Activated T-helper 1 cell treated with anti-CD3 and anti-CD28 coated beads, Interleukin-12 subunit alpha, Interleukin-12 subunit beta, Interleukin-2, Interleukin-4 antibody, amounts not matched to agents 30 ng/mL and 10 ng/mL and 1 ng/mL, durations not matched to agents 14 hours and 24 hours and 36 hours (primary cell): ENCODE data around the gene THSD4. TPM values are rescaled to one million over a fixed set of nuclear protein-coding genes. Genes with fewer than 3 reads are reported as not detected.
"Not testable (repeated sequence)": the region's sequence is repeated elsewhere in the genome, so short reads cannot be mapped to it uniquely, and the experiment has no call there.

Experiments used
- DNase-seq: peaks from one replicate; pipeline ENCODE4 v3.0.0; 2021; ENCODE audit warnings: low spot score
- H3K27ac Mint-ChIP-seq: one replicate; pipeline ENCODE4 v1.8.0; 2021; ENCODE audit warnings: mild to moderate bottlenecking, mixed read lengths
- H3K27me3 Mint-ChIP-seq: one replicate; pipeline ENCODE4 v1.8.0; 2022; ENCODE audit warnings: mild to moderate bottlenecking, moderate library complexity, mixed read lengths; ENCODE audit not compliant: insufficient read depth
- H3K36me3 Mint-ChIP-seq: one replicate; pipeline ENCODE4 v1.8.0; 2021; ENCODE audit warnings: low read depth, mixed read lengths
- H3K4me1 Mint-ChIP-seq: one replicate; pipeline ENCODE4 v1.8.0; 2021; ENCODE audit warnings: low read depth, mixed read lengths
- H3K4me3 Mint-ChIP-seq: one replicate; pipeline ENCODE4 v1.8.0; 2021; ENCODE audit warnings: mild to moderate bottlenecking, moderate library complexity, mixed read lengths
- H3K9me3 Mint-ChIP-seq: one replicate; pipeline ENCODE4 v1.8.0; 2021; ENCODE audit warnings: mixed read lengths
- intact Hi-C: fragments of 100-400 bp; cut with micrococcal nuclease; formaldehyde crosslinking; loops from one replicate; pipeline ENCODE4 v1.15.1; 2024
- total RNA-seq: library from RNA; stranded (reverse); gene quantifications from 2 replicates; pipeline ENCODE4 v1.2.3, GENCODE V29; 2022

THSD4 gene
- total RNA-seq, 1 donor from 2014 or later = not detected

DNA sequence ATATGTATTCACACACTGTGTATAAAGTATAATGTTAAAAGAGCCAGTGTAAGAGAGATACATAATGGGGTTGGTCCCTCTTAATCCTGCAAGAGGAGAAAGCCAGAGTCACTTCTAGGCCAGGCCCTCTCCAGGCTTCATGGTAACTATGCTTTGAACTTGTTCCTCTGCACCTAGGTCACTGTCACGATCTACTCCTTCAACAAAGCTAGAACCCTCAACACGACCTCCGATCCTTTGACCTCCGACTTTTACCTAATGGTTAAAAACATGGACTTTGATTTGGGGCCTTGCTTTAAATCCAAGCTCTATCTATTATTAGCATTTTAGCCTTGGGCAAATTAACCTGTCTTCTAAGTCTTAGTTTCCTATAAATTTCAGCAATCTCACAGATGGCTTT is 541.2 kb downstream of the THSD4 start:
- Mint-ChIP-seq H3K4me3 (no peak overlapping the region), H3K27ac (no peak overlapping the region), H3K9me3 (no peaks in the 10 kb centered on the region), H3K36me3 (no peaks in the 10 kb centered on the region), H3K27me3 (peaks cover 7% of the 10 kb centered on the region), H3K4me1 (no peaks in the 10 kb centered on the region)
- DNase-seq = no peak
- intact Hi-C loops = no loop called here

DNA sequence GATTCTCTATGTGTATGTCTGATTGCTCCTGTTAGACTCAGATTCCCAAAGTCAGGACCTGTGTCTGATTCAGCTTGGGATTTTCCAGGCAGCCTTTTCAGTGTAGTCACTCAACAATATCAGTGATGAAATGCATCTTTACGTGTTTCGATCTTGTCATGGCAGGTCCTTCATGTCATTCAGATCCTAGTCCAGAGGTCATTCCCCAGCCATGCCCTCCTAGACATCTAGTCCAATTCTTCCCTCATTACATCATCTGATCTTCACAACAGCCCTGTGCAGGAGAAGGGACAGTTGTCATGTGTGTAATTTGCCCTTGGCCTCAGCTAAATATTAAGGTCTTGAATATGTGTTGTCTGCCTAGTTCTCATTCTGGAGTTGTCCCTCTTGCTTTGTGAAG is 541.9 kb downstream of the THSD4 start:
- Mint-ChIP-seq H3K9me3 (no peaks in the 10 kb centered on the region), H3K4me1 (no peaks in the 10 kb centered on the region), H3K36me3 (no peaks in the 10 kb centered on the region), H3K27ac (no peak overlapping the region), H3K27me3 (peaks cover 4% of the 10 kb centered on the region), H3K4me3 (no peak overlapping the region)
- no peak for DNase-seq
- intact Hi-C loops = no loop called here

DNA sequence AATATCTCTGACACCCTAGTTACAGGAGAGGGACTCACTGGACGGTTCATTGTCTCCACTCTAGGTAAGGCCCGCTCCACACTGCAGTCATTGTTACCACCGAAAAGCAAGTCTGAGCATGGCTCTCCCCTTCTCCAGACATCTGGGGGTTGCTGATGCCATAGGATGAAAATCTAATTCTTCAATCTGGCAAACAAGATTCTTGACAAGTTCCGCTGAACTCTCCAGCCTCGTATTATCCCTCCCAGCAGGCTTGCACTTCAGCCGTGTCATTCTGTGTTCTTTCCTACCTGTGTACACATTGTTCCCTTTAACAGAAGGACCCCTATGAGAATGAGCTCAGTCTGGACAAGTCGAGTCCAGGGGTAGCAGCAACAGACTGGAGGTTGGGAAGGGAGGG is 542.8 kb downstream of the THSD4 start:
- Mint-ChIP-seq H3K4me1 (no peaks in the 10 kb centered on the region), H3K4me3 (no peak overlapping the region), H3K36me3 (no peaks in the 10 kb centered on the region), H3K27ac (no peak overlapping the region), H3K9me3 (no peaks in the 10 kb centered on the region), H3K27me3 (peaks cover 9% of the 10 kb centered on the region)
- intact Hi-C loops = no loop called here
- no peak for DNase-seq

DNA sequence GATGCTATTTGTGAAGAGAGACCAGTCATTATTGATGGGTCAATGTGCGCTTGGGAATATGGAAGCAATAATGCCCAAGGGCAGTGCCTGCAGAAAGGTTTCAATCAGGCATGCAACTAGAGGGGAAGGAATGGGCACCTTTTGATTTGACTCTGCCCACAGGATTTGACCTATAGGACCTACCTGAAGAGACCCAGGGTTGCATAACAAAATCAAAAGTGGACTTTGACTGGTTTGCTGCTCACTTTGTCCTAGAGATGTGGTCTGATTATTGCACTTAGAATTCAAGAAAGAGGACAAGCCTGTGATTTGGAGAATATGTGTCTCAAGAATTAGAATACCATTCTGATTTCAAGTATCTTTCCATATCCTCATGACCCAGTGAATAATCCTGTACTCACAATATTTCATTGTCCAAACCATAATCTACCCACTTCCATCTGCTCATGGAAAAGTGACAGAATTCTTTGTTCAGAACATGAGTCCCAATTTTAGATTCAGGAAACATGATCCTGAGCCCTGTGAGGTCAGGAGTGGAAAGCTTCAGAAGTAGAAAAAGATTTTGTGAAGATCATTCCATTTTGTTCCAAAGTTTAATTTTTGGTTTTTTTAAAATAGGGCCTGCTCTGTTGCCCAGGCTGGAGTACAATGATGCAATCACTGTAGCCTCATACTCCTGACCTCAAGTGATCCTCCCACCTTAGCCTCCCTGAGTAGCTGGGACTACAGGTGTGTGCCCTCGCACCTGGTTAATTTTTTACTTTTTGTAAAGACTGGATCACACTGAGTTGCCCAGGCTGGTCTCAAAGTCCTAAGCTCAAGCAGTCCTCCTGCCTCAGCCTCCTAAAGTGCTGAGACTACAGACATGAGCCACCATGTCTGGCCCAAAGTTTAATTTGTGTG is 543.8 kb downstream of the THSD4 start:
- Mint-ChIP-seq H3K4me1 (no peaks in the 10 kb centered on the region), H3K4me3 (no peak overlapping the region), H3K9me3 (no peaks in the 10 kb centered on the region), H3K36me3 (no peaks in the 10 kb centered on the region), H3K27me3 (peaks cover 9% of the 10 kb centered on the region), H3K27ac (no peak overlapping the region)
- no peak for DNase-seq
- intact Hi-C loops = no loop called here

DNA sequence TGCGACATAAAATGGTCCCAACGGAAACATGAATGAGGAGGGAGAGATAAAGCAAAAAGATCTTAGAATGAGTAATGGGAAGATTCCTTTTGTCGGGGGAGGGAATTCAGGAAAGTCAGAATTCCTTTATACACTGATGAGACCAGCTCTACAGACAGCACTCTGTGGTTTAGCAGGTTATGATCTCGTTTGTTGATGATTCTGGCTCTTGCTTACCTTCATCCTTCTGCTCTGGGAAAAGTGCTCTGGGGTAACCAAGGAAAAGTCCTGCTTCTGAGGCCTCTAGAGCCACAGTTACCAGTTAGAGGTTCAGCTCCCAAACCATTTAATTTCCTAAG is 544.4 kb downstream of the THSD4 start:
- intact Hi-C loops = no loop called here
- no peak overlapping the region for H3K27ac Mint-ChIP-seq
- no peaks in the 10 kb centered on the region for H3K36me3 Mint-ChIP-seq
- H3K4me1 Mint-ChIP-seq = no peaks in the 10 kb centered on the region
- peaks cover 9% of the 10 kb centered on the region for H3K27me3 Mint-ChIP-seq
- no peak overlapping the region for H3K4me3 Mint-ChIP-seq
- no peak for DNase-seq
- no peaks in the 10 kb centered on the region for H3K9me3 Mint-ChIP-seq

DNA sequence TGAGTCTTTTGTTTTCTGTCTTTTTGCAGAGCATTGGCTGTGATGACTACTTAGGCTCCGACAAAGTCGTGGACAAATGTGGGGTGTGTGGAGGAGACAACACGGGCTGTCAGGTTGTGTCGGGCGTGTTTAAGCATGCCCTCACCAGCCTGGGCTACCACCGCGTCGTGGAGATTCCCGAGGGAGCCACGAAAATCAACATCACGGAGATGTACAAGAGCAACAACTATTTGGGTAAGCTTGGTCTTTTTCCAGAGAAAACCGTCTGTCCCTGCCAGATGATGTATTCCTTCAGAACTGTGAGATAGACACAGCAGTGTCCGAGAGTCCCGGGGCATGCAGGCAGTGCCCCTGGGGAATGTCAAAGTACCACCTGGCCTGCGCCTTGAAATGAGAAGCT is 545.2 kb downstream of the THSD4 start:
- H3K27ac Mint-ChIP-seq = no peak overlapping the region
- H3K4me3 Mint-ChIP-seq = no peak overlapping the region
- intact Hi-C loops = no loop called here
- no peak for DNase-seq
- no peaks in the 10 kb centered on the region for H3K36me3 Mint-ChIP-seq
- no peaks in the 10 kb centered on the region for H3K9me3 Mint-ChIP-seq
- no peaks in the 10 kb centered on the region for H3K4me1 Mint-ChIP-seq
- H3K27me3 Mint-ChIP-seq = peaks cover 9% of the 10 kb centered on the region

DNA sequence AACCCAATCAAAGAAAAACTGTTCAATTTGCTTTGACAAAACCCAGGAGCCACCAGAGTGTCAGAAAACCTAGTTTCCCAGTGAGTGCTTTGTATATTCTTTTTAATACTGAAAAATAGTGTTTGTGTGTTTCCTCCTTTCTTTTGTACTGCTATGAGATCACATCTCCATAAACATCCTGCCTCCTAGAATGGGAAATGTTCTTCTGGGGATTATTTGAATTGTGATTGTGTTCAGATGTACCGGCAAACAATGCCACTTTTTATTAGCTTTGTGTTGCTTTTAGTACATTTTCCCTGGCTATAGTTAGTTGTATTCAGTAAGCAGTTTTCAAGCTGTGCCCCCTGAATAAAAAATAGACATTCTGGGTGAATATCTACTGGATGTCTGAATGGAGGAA is 547.0 kb downstream of the THSD4 start:
- H3K9me3 Mint-ChIP-seq = no peaks in the 10 kb centered on the region
- no peak overlapping the region for H3K27ac Mint-ChIP-seq
- intact Hi-C loops = no loop called here
- H3K4me3 Mint-ChIP-seq = no peak overlapping the region
- H3K27me3 Mint-ChIP-seq = peaks cover 9% of the 10 kb centered on the region
- DNase-seq = no peak
- H3K4me1 Mint-ChIP-seq = no peaks in the 10 kb centered on the region
- H3K36me3 Mint-ChIP-seq = no peaks in the 10 kb centered on the region

DNA sequence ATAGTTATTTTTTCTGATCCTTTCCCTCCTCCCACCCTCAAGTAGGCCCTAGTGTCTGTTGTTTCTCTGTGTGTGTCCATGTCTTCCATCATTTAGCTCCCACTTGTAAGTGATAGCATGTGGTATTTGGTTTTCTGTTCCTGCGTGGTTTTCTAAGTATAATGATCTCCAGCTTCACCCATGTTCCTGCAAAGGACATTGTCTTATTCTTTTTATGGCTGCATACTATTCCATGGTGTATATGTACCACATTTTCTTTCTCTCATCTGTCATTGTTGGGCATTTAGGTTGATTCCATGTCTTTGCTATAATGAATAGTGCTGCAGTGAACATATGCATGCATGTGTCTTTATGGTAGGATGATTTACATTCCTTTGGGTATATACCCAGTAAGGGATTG is 549.4 kb downstream of the THSD4 start:
- Mint-ChIP-seq H3K27ac (no peak overlapping the region), H3K4me1 (no peaks in the 10 kb centered on the region), H3K4me3 (no peak overlapping the region), H3K36me3 (no peaks in the 10 kb centered on the region), H3K27me3 (peaks cover 17% of the 10 kb centered on the region), H3K9me3 (no peaks in the 10 kb centered on the region)
- intact Hi-C loops = no loop called here
- no peak for DNase-seq

DNA sequence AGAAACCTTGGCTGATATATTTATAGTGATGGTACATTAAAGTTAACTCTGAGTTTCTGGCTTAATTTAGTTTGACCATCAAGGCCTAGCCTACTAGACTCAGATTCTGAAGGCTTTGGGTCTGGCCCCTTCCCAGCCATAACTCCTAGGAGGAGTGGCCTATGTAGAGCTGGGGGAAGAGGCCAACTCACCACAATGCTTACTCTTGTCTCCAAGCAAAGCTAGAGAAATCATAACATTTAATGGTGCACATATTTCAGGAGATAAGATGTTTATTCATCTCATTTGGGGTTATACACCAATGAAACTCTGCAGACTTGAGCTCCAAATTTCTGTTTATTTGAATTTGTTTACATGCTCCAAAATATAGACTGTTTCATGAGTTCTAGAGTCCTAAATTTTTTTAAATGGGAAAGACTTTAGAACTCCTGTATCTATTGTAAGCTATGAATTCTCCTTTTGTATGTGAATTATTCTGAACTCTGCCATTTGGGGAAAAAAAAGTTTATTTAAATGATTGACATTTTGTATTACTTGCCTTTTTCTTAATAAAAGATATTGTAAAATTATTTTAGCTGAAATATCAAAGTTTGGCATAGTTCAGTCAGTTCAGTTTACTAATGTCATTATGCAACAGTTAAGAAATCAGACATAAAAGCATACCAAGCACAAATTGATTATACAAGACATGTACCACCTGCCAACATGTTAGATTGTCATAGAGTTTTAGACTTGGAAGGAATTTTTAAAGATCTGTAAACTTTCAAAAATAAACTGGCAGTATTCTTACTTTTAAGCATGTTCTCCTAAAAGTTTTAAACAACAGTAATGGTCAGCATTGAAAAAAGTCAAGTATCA is 551.7 kb downstream of the THSD4 start:
- DNase-seq = no peak
- Mint-ChIP-seq H3K9me3 (no peaks in the 10 kb centered on the region), H3K27ac (no peak overlapping the region), H3K4me3 (no peak overlapping the region), H3K27me3 (peaks cover 16% of the 10 kb centered on the region), H3K36me3 (no peaks in the 10 kb centered on the region), H3K4me1 (no peaks in the 10 kb centered on the region)
- intact Hi-C loops = no loop called here

DNA sequence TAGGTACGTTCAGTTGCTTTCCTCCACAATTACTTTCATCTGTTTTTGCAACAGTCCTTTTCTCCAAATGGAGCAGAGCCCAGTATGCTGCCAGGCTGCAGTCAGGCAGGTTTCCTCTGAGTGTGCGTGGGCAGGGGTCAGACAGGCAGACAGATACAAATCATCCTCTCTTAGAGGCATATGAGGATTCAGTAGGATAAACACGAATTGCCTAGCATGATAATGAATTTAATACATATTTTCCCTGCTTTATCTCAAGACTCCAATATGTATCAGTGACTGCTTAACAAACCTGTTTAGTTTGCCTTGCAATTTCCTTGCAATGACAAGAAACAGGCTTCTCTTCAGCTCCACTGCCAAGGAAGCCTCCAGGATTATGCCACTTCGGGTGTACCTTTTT is 554.4 kb downstream of the THSD4 start:
- H3K4me1 Mint-ChIP-seq = no peaks in the 10 kb centered on the region
- H3K27me3 Mint-ChIP-seq = peaks cover 20% of the 10 kb centered on the region
- H3K27ac Mint-ChIP-seq = no peak overlapping the region
- no peaks in the 10 kb centered on the region for H3K9me3 Mint-ChIP-seq
- H3K4me3 Mint-ChIP-seq = no peak overlapping the region
- DNase-seq = no peak
- intact Hi-C loops = no loop called here
- H3K36me3 Mint-ChIP-seq = no peaks in the 10 kb centered on the region

DNA sequence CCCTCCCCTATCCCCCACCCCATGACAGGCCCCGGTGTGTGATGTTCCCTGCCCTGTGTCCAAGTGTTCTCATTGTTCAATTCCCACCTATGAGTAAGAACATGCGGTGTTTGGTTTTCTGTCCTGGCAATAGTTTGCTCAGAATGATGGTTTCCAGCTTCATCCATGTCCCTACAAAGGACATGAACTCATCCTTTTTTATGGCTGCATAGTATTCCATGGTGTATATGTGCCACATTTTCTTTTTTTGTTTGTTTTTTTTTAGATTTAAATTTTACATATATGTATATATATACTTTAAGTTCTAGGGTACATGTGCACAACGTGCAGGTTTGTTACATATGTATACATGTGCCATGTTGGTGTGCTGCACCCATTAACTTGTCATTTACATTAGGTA is 555.0 kb downstream of the THSD4 start:
- intact Hi-C loops, DNase-seq, H3K36me3 Mint-ChIP-seq, H3K4me1 Mint-ChIP-seq, H3K4me3 Mint-ChIP-seq, H3K9me3 Mint-ChIP-seq, H3K27ac Mint-ChIP-seq: not testable (repeated sequence)
- peaks cover 20% of the 10 kb centered on the region for H3K27me3 Mint-ChIP-seq

DNA sequence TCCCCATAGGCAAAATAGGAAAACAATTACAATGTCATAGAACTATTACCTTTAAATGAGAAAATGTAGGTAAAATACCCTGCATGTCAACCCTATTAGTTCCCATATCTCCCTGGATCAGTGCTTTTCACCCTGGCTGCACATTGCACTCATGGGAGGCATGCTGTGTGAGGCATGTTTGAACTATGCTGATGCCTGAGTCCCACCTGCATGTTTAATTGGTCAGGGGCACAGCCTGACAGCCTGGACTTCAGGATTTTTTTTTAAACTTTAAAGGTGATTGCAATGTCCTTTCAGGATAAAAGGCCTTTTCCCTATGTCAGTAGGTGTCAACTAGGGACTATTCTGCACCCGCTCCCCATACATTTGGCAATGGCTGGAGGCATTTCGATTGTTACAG is 559.1 kb downstream of the THSD4 start:
- Mint-ChIP-seq H3K9me3 (no peaks in the 10 kb centered on the region), H3K36me3 (peaks cover 3% of the 10 kb centered on the region), H3K4me1 (peaks cover 32% of the 10 kb centered on the region), H3K4me3 (no peak overlapping the region), H3K27me3 (peaks cover 12% of the 10 kb centered on the region), H3K27ac (no peak overlapping the region)
- DNase-seq = no peak
- intact Hi-C loops = no loop called here

DNA sequence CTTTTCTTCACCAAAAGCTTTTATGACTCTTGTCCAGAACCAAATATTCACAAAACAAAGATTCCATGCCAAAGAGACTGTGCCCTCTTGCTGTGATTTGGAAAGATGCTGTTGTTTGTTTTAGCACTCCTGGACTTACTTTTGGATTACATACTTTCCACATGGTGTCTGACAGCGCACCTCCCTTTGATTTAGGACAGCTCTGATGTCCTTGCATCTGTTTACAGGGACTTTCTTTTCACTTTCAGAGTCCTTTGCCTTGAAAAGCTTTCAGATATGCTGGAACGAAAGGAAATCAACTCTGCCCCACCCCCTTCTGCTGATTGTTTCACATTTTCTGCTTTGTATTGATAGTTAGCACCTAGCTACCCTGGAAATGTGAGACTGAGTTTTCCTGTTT is 562.1 kb downstream of the THSD4 start:
- intact Hi-C loops = no loop called here
- H3K9me3 Mint-ChIP-seq = no peaks in the 10 kb centered on the region
- peaks cover 39% of the 10 kb centered on the region for H3K4me1 Mint-ChIP-seq
- H3K27ac Mint-ChIP-seq = peak overlapping the region; percentile 73
- peaks cover 7% of the 10 kb centered on the region for H3K27me3 Mint-ChIP-seq
- H3K4me3 Mint-ChIP-seq = no peak overlapping the region
- peaks cover 3% of the 10 kb centered on the region for H3K36me3 Mint-ChIP-seq
- DNase-seq = no peak
